ENCODE results near the gene SPINT3. TPM values are rescaled to one million over a fixed set of nuclear protein-coding genes. Genes with fewer than 3 reads are reported as not detected.

SPINT3 gene
- total RNA-seq, 1 donor from 2014 or later = not detected

- H3K27ac Mint-ChIP-seq (ENCODE audit: unreplicated experiment) = no peak within 1 kb of the TSS
- no peaks in the 10 kb centered on the region for H3K9me3 Mint-ChIP-seq (ENCODE audit: unreplicated experiment)
- H3K27me3 Mint-ChIP-seq (ENCODE audit: unreplicated experiment) = peaks cover 13% of the 10 kb centered on the region
- peak; percentile 20 for DNase-seq (ENCODE audit: low spot score)
- H3K4me3 Mint-ChIP-seq (ENCODE audit: unreplicated experiment) = peak within 1 kb of the TSS; percentile 76
- peaks cover 5% of the 10 kb centered on the region for H3K4me1 Mint-ChIP-seq (ENCODE audit: unreplicated experiment)
- no peaks in the 10 kb centered on the region for H3K36me3 Mint-ChIP-seq (ENCODE audit: low read depth, unreplicated experiment)
- TF ChIP-seq CTCF (IDR thresholded peaks at IDR 0.05; ENCODE audit: unreplicated experiment) = no peak
Observed at GRCh38 chr20:45469336-45470261, 45.8 kb downstream of the SPINT3 start, which contains the start of gene WFDC2. WFDC2 (plus strand) TSS chr20:45469753; CDS start chr20:45469782, 29 bp downstream.

- Mint-ChIP-seq H3K27ac (ENCODE audit: unreplicated experiment) (no peak overlapping the region), H3K4me3 (ENCODE audit: unreplicated experiment) (no peak overlapping the region), H3K36me3 (ENCODE audit: low read depth, unreplicated experiment) (no peaks in the 10 kb centered on the region), H3K4me1 (ENCODE audit: unreplicated experiment) (peaks cover 5% of the 10 kb centered on the region), H3K9me3 (ENCODE audit: unreplicated experiment) (no peaks in the 10 kb centered on the region), H3K27me3 (ENCODE audit: unreplicated experiment) (peaks cover 13% of the 10 kb centered on the region)
- TF ChIP-seq CTCF (IDR thresholded peaks at IDR 0.05; ENCODE audit: unreplicated experiment) = no peak
- no peak for DNase-seq (ENCODE audit: low spot score)
Observed at GRCh38 chr20:45467861-45468260, 47.6 kb downstream of the SPINT3 start.

- Mint-ChIP-seq H3K4me1 (ENCODE audit: unreplicated experiment) (peaks cover 5% of the 10 kb centered on the region), H3K27ac (ENCODE audit: unreplicated experiment) (no peak overlapping the region), H3K27me3 (ENCODE audit: unreplicated experiment) (peaks cover 13% of the 10 kb centered on the region), H3K9me3 (ENCODE audit: unreplicated experiment) (no peaks in the 10 kb centered on the region), H3K36me3 (ENCODE audit: low read depth, unreplicated experiment) (no peaks in the 10 kb centered on the region), H3K4me3 (ENCODE audit: unreplicated experiment) (no peak overlapping the region)
- no peak for DNase-seq (ENCODE audit: low spot score)
- TF ChIP-seq CTCF (IDR thresholded peaks at IDR 0.05; ENCODE audit: unreplicated experiment) = no peak
Observed at GRCh38 chr20:45467172-45467571, 48.2 kb downstream of the SPINT3 start.

GRCh38 chr20:45465491-45466266, 49.7 kb downstream of the SPINT3 start:
- DNase-seq (ENCODE audit: low spot score) = no peak
- H3K27me3 Mint-ChIP-seq (ENCODE audit: unreplicated experiment) = peaks cover 7% of the 10 kb centered on the region
- no peak overlapping the region for H3K4me3 Mint-ChIP-seq (ENCODE audit: unreplicated experiment)
- H3K27ac Mint-ChIP-seq (ENCODE audit: unreplicated experiment) = no peak overlapping the region
- H3K4me1 Mint-ChIP-seq (ENCODE audit: unreplicated experiment) = no peaks in the 10 kb centered on the region
- no peak for TF ChIP-seq CTCF (IDR thresholded peaks at IDR 0.05; ENCODE audit: unreplicated experiment)
- no peaks in the 10 kb centered on the region for H3K9me3 Mint-ChIP-seq (ENCODE audit: unreplicated experiment)
- H3K36me3 Mint-ChIP-seq (ENCODE audit: low read depth, unreplicated experiment) = no peaks in the 10 kb centered on the region
